HAP-1 (cell line): ENCODE measurements around the gene SCLY.

ENCODE experiments used
- DNase-seq, 2 experiments: peaks; one replicate each; pipeline ENCODE4 v3.0.0-alpha.2; 2016 to 2020; ENCODE audit warnings: low spot score in 2 of 2
- H3K27me3 ChIP-seq: fragments of 250-450 bp; sonication (Bioruptor Pico); 2 replicates; pipeline ENCODE4 v1.5.1; 2020; ENCODE audit warnings: low read depth, mild to moderate bottlenecking, moderate library complexity
- H3K36me3 ChIP-seq: fragments of 250-450 bp; sonication (Bioruptor Pico); replicated peaks from 2 replicates; pipeline ENCODE4 v1.5.1; 2020; ENCODE audit warnings: mild to moderate bottlenecking
- H3K4me1 ChIP-seq: fragments of 250-450 bp; sonication (Bioruptor Pico); 2 replicates; pipeline ENCODE4 v1.5.1; 2020; ENCODE audit warnings: mild to moderate bottlenecking
- H3K4me3 ChIP-seq: fragments of 250-450 bp; sonication (Bioruptor Pico); 2 replicates; pipeline ENCODE4 v1.5.1; 2020; ENCODE audit warnings: mild to moderate bottlenecking, moderate library complexity
- H3K9me3 ChIP-seq: fragments of 250-450 bp; sonication (Bioruptor Pico); 2 replicates; pipeline ENCODE4 v1.5.1; 2020; ENCODE audit warnings: mild to moderate bottlenecking, moderate library complexity
- in situ Hi-C: fragments of 300-500 bp; cut with MboI; formaldehyde crosslinking; loops from 3 replicates; pipeline ENCODE4 v1.14.3; 2020; ENCODE audit warnings: low sequenced_read_pairs, inconsistent platforms, mixed read lengths

Gene SCLY

DNA sequence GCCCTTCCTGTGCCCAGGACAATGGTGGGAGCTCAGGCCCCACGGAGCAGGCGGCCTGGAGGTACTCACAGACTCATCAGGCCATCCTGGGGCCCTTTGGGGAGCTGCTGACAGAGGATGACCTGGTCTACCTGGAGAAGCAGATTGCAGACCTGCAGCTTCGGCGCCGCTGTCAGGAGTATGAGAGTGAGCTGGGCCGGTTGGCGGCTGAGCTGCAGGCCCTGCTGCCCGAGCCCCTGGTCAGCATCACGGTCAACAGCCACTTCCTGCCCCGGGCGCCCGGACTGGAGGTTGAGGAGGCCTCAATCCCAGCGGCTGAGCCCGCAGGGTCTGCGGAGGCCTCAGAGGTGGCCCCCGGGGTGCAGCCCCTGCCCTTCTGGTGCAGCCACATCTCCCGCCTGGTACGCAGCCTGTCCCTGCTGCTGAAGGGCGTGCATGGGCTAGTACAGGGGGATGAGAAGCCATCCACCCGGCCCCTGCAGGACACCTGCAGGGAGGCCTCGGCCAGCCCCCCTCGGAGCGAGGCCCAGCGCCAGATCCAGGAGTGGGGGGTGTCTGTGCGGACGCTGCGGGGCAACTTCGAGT lies 69.4 kb downstream of the SCLY start:
- Histone ChIP-seq H3K4me3 (no peak overlapping the region), H3K36me3 (no peaks in the 10 kb centered on the region), H3K27me3 (no peaks in the 10 kb centered on the region), H3K4me1 (no peaks in the 10 kb centered on the region), H3K9me3 (no peaks in the 10 kb centered on the region)
- no peak for DNase-seq
- in situ Hi-C loops = no loop called here

DNA sequence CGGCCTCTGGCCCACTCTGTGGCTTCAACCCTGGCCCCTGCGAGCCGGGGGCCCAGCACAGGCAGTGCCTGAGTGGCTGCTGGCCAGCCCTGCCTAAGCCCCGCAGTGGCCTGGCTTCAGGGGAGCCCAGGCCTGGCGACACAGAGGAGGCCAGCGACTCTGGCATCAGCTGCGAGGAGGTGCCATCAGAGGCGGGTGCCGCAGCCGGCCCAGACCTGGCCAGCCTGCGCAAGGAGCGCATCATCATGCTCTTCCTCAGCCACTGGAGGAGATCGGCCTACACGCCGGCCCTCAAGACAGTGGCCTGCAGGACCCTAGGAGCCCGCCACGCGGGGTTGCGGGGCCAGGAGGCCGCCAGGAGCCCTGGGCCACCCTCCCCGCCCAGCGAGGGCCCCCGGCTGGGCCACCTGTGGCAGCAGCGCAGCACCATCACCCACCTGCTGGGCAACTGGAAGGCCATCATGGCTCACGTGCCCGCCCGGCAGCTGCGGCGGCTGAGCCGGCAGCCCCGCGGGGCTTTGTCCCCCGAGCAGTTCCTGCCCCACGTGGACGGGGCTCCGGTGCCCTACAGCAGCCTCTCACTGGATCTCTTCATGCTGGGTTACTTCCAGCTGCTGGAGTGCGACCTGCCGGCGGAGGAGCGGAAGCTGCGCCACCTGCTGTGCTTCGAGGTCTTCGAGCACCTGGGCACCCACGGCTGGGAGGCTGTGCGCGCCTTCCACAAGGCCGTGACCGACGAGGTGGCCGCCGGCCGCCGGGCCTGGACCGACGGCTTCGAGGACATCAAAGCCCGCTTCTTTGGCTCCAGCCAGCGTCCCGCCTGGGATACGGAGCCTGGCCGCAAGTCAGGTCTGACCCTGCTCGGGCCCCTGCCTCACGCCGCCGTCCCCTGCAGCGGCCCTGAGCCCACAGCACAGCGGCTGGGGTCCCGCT lies 70.2 kb downstream of the SCLY start:
- DNase-seq = no peak
- H3K4me3 ChIP-seq = no peak overlapping the region
- no peaks in the 10 kb centered on the region for H3K4me1 ChIP-seq
- no peaks in the 10 kb centered on the region for H3K27me3 ChIP-seq
- in situ Hi-C loops = no loop called here
- H3K9me3 ChIP-seq = no peaks in the 10 kb centered on the region
- H3K36me3 ChIP-seq = no peaks in the 10 kb centered on the region

DNA sequence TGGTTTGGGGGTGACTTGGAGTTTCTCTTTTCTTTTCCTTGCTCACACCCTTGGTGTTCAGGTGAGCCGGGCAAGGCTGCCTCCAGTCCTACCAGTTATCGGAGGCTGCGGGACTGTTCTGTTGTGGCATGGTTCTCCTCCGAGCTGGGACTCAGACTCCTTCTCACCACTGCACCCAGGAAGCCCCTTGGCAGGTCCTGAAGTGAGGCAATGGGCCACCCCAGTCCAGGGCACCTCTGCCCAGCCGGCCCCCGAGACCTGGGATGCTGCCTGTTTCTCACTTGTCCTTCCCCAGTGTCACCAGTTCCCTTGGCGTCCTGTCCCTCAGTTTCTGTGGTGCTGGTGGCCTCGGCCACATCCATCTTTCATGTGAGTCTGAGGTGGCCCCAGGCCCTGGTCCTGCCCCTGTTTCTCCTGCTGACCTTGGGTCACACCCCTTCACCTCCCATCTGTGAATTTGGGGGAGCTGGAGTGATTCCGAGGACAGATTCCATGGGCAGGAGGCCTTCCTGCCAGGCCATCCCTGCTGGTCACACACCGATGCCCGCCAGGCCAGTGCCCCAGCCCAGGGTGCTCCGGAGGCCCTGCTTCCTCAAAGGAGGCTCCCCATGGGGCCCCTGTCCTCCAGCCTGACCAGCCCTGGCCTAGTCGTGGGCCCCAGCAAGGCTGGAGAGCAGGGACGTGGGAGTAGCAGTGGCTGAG lies 71.1 kb downstream of the SCLY start:
- in situ Hi-C loops = no loop called here
- no peaks in the 10 kb centered on the region for H3K27me3 ChIP-seq
- H3K4me3 ChIP-seq = no peak overlapping the region
- DNase-seq = no peak
- no peaks in the 10 kb centered on the region for H3K9me3 ChIP-seq
- H3K4me1 ChIP-seq = no peaks in the 10 kb centered on the region
- no peaks in the 10 kb centered on the region for H3K36me3 ChIP-seq

DNA sequence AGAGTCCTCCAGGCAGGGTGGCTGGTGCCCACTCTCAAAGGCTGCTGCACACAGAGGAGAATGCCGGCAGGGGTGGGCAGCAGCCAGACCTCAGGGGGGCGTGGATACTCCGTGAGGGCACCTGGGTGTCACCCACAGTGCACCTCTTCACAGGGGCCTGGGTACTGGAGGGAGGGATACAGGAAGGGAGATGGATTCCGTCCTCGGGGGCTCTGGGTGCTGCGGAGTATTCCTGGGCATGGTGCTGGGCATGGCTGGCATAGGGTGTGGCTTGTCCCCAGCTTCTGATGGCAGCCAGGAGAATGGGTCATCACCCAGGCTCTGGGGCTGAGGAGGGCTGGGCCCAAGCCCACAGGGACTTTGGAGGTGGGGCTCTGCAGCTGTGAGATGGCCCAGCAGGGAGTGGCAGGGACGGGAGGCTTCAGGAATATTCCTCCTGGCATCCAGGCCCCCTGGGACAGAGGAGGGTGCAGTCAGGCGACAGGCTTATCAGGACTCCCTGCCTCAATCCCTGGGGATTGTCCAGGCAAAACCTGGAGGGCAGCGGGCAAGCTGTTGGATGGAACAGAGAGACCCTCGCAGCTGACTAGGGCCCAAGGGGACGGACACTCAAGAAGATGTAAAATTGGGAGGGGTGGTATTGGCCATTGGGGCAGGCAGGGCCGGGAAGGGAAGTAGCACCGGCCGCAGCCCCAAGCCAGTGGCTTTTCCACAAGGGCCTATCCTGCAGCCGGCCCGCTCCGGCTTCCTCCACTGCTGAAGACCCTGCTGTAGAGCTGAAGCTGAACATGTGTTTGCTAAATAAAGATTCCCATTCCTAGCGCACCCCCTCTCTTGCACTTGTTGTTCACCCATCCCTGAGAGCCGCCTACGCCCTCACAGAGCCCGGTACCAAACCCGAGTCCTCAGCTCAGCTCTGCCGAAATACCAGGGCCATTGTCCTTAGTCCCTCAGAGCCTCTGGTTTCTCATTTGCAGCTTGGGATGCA lies 72.0 kb downstream of the SCLY start:
- H3K27me3 ChIP-seq = no peaks in the 10 kb centered on the region
- H3K4me1 ChIP-seq = no peaks in the 10 kb centered on the region
- no peak overlapping the region for H3K4me3 ChIP-seq
- in situ Hi-C loops = no loop called here
- H3K9me3 ChIP-seq = no peaks in the 10 kb centered on the region
- DNase-seq = no peak
- no peaks in the 10 kb centered on the region for H3K36me3 ChIP-seq

DNA sequence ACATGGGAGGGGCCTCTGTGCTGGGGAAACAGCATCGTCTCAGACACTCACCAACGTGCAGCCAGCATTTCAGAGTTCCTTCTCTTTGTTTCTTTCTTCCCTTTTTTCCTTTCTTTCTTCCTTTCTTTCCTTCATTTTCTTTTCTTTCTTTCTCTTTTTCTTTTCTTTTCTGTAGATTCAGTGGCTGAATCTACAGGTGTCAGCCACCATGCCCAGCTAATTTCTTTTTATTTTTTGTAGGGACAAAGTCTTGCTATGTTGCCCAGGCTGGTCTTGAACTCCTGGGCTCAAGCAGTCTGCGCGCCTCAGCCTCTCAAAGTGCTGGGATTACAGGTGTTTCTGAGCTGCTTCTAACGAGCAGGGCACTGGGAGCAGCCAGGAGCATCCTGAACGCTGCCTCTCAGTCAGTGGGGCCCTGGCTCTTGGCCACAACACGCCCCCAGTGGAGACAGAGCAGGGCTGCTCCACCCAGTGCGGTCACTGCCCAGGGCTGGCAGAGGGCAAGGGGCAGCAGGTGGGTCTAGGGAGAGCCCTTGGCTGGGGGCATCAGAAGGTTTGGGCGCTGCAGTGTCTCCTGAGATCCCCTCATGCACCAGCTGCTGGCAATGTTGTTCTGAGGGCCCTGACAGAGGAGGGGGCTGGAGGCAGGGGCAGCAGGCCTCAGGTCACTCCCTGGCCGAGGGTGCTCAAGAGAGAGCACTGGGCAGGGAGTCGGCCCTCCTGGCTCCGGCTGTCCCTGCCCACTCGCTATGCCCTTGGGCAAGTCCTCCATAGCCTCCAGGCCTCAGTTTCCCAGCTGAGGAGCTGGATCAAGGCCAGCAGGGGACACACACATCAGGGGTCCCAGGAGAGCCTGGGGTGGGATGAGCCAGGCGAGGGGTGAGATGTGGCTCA lies 72.9 kb downstream of the SCLY start:
- in situ Hi-C loops = no loop called here
- H3K9me3 ChIP-seq = no peaks in the 10 kb centered on the region
- no peaks in the 10 kb centered on the region for H3K27me3 ChIP-seq
- H3K4me3 ChIP-seq = no peak overlapping the region
- DNase-seq = no peak
- no peaks in the 10 kb centered on the region for H3K36me3 ChIP-seq
- no peaks in the 10 kb centered on the region for H3K4me1 ChIP-seq

DNA sequence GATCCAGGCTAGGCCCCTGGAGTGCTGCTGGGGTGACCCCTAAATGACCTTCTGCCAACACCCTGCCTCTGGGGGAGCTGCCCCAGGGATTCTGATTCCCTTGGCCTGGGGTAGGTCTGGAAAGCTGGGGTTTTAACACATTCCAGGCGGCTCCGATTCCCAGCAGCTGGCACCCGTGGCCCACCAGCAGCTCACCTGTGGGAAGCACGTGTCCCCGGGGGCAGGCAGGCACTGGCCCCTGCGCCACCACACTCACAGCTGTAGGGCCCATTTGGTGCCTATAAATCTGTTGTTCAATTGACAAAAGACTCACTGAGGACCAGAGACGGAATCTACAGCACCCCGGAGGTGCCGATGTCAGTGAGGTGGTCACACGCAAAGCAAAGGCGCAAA lies 73.6 kb downstream of the SCLY start:
- Histone ChIP-seq H3K36me3 (no peaks in the 10 kb centered on the region), H3K4me3 (no peak overlapping the region), H3K4me1 (no peaks in the 10 kb centered on the region), H3K27me3 (no peaks in the 10 kb centered on the region), H3K9me3 (no peaks in the 10 kb centered on the region)
- in situ Hi-C loops = no loop called here
- no peak for DNase-seq

DNA sequence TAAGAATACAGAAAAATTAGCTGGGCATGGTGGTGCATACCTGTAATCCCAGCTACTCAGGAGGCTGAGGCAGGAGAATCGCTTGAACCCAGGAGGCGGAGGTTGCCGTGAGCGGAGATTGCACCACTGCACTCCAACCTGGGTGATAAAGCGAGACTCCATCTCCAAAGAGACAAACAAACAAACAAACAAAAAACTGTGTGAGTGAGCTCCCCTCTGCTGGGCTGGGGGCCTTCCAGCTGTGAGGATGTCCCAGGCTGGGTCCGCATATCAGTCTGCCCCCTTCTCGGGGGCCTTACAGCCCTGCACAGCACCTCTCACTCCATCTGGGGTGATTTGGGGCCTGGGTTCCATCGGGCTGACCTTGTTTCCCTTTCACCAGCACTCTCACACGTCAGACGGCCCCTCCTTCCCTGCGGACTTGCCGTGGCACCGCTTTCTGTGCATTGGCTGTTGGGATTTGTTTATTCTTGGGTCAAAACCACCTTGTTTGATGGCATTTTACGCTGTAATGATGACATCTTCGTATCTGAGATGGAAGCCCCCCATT lies 74.9 kb downstream of the SCLY start:
- in situ Hi-C loops = no loop called here

DNA sequence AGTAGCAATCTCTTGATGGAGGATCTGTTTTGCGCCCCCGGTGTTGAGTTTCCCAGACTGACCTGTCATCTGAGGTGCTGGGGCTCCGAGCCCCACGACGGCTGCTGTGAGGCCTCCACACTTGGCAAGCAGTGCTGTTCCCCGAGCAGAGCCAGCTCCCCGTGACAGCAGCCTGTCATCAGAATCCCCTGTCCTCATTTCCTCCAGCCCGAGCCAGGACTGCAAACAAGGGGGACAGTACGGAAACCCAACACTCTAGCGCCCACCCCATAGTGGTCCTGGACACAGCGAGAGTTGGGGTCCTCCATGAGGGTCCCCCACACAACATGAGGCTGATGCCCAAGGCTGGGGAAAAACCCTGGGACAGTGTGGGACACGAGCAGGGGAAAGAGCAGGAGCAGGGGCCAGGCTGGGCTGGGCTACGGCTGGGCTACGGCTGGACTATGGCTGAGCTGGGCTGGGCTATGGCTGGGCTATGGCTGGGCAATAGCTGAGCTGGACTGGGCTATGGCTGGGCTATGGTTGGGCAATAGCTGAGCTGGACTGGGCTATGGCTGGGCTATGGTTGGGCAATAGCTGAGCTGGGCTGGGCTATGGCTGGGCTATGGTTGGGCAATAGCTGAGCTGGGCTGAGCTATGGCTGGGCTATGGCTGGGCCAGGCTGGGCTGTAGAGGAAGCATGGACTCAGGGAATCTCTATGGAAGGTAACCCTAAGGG lies 76.2 kb downstream of the SCLY start:
- H3K27me3 ChIP-seq = no peaks in the 10 kb centered on the region
- no peaks in the 10 kb centered on the region for H3K9me3 ChIP-seq
- no peak overlapping the region for H3K4me3 ChIP-seq
- DNase-seq = no peak
- H3K36me3 ChIP-seq = no peaks in the 10 kb centered on the region
- no peaks in the 10 kb centered on the region for H3K4me1 ChIP-seq
- in situ Hi-C loops = no loop called here

More for the DNA sequence above, 74.9 kb downstream of the SCLY start:
- no peak for DNase-seq
- Histone ChIP-seq H3K4me1 (no peaks in the 10 kb centered on the region), H3K4me3 (no peak overlapping the region), H3K9me3 (no peaks in the 10 kb centered on the region), H3K36me3 (no peaks in the 10 kb centered on the region), H3K27me3 (no peaks in the 10 kb centered on the region)

DNA sequence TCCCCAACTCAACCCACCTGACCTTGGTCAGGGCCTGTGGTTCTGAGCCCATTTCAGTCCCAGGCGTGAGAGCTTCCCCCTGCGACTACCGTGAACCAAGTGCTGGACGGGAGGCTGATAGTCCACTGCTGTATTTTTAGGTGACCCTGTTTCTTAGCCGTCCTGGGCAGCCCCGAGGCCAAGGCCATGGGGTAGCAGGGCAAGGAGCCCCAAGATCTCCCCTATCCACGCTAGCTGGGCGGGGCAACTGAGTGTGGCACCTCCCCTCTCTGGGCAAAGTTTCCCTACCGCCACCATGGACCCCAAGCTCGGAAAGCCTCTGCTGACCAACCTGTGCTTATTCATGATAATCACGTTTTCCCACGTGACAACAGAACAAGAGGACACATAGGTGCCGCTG lies 77.1 kb downstream of the SCLY start:
- no peaks in the 10 kb centered on the region for H3K4me1 ChIP-seq
- H3K4me3 ChIP-seq = no peak overlapping the region
- in situ Hi-C loops = no loop called here
- H3K9me3 ChIP-seq = no peaks in the 10 kb centered on the region
- no peak for DNase-seq
- no peaks in the 10 kb centered on the region for H3K27me3 ChIP-seq
- no peaks in the 10 kb centered on the region for H3K36me3 ChIP-seq

DNA sequence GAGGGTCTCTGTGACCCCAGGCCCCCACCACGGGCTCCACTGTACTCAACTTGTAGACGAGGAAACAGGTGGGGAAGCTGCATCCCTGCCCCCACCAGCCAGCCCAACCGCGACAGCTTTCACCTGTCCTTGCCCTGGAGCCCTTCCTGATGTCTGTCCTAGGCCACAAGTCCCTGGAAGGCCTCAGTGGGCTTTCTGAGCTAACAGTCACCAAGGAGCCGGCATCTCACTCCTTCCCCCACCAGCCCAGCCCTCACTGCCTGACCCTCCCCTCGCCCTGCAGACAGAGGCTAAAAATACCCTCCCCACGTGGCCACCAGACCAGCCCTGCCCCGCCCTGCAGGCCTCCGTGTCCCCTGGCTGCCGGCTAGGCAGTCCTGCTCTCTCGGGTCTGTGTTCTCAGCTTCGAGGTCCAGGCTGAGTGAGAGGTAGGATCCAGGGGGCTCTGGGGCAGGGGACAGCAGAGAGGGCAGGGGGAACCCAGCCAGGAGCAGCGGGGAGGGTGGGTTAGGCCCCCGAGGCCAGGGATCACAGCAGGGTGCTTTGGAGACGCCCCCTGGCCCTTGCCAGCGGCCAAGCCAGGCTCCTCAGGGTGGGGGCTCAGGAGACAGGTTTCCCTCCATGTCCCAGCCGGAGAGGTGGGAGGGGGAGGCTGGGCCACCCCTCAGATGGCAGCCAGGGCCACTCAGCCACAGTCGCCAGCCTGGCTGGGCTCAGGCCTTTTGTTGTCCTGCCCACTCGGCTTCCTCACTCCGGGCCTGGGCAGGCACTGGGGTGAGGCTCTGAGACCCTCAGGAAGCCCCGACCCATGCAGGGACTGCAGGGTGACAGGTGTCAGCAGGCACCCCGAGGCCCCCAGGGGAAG lies 77.8 kb downstream of the SCLY start, which contains the start of gene KLHL30:
TSS of gene KLHL30 (plus strand) at position 338 of the 865 bp plus-strand sequence. CDS start 2,087 bp downstream, outside the sequence.
- in situ Hi-C loops = no loop called here
- H3K9me3 ChIP-seq = no peaks in the 10 kb centered on the region
- DNase-seq = peak in 1 of 2 experiments; percentile 37
- H3K36me3 ChIP-seq = no peaks in the 10 kb centered on the region
- H3K27me3 ChIP-seq = no peaks in the 10 kb centered on the region
- no peak within 1 kb of the TSS for H3K4me3 ChIP-seq
- H3K4me1 ChIP-seq = no peaks in the 10 kb centered on the region
